Measurements from ENCODE around the gene CDK2. TPM values are rescaled to one million over a fixed set of nuclear protein-coding genes. Genes with fewer than 3 reads are reported as not detected.
A peak's percentile ranks its signal among the peaks of the same experiment; 100 is the strongest.
"Not testable (repeated sequence)": the region's sequence is repeated elsewhere in the genome, so short reads cannot be mapped to it uniquely, and the experiment has no call there.

CDK2 gene
- total RNA-seq, 4 donors from 2014 or later = 18.3 to 25.2 (median 24.0) TPM

DNA sequence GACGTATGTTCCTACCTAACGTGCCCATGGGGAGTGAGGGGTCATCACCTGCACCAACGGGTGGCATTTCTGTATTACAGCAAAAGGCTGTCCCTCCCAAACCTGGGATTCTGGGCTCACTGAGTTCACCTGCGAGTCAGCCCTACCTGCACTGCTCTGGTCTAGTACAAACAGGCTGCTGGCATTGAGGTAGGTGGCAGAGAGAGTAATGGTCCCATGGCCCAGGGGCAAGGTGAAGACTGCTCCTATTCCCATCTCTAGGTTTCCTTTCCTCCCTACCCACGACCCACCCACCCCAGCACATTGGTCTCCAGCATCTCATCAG lies 30.9 kb downstream of the CDK2 start:
- TF ChIP-seq, protein P1, sequence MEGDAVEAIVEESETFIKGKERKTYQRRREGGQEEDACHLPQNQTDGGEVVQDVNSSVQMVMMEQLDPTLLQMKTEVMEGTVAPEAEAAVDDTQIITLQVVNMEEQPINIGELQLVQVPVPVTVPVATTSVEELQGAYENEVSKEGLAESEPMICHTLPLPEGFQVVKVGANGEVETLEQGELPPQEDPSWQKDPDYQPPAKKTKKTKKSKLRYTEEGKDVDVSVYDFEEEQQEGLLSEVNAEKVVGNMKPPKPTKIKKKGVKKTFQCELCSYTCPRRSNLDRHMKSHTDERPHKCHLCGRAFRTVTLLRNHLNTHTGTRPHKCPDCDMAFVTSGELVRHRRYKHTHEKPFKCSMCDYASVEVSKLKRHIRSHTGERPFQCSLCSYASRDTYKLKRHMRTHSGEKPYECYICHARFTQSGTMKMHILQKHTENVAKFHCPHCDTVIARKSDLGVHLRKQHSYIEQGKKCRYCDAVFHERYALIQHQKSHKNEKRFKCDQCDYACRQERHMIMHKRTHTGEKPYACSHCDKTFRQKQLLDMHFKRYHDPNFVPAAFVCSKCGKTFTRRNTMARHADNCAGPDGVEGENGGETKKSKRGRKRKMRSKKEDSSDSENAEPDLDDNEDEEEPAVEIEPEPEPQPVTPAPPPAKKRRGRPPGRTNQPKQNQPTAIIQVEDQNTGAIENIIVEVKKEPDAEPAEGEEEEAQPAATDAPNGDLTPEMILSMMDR (IDR thresholded peaks at IDR 0.05) = no peak
- no peak for DNase-seq (ENCODE audit: low spot score in 2 of 2)
- peak overlapping the region; percentile 39 for H3K4me3 ChIP-seq (ENCODE audit: low read depth, poor library complexity, severe bottlenecking)
- intact Hi-C loops (cut with DNase I; ENCODE audit: low total_unique reads) = no loop called here
- 4 to 6% methylated on average over 5 of the region's 5 CpGs for WGBS, 2 donors

DNA sequence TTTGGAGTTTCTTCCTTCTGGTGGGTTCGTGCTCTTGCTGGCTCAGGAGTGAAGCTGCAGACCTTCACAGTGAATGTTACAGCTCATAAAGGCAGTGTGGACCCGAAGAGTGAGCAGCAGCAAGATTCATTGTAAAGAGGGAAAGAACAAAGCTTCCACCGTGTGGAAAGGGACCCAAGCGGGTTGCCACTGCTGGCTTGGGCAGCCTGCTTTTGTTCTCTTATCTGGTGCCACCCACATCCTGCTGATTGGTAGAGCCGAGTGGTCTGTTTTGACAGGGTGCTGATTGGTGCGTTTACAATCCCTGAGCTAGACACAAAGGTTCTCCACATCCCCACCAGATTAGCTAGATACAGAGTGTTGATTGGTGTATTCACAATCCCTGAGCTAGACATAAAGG lies 32.9 kb downstream of the CDK2 start:
- DNase-seq (ENCODE audit: low spot score in 2 of 2); H3K4me3 ChIP-seq (ENCODE audit: low read depth, poor library complexity, severe bottlenecking); intact Hi-C loops (cut with DNase I; ENCODE audit: low total_unique reads): not testable (repeated sequence)
- WGBS, 2 donors = 73 to 77% methylated on average over 6 of the region's 6 CpGs

DNA sequence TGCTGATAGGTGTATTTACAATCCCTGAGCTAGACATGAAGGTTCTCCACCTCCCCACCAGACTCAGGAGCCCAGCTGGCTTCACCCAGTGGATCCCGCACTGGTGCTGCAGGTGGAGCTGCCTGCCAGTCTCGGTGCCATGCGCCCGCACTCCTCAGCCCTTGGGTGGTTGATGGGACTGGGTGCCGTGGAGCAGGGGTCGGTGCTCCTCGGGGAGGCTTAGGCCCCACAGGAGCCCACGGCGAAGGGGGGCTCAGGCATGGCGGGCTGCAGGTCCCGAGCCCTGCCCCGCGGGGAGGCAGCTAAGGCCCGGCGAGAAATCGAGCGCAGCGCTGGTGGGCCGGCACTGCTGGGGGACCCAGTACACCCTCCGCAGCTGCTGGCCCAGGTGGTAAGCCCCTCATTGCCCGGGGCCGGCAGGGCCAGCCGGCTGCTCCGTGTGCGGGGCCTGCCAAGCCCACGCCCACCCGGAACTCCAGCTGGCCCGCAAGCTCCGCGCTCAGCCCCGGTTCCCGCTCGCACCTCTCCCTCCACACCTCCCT lies 33.4 kb downstream of the CDK2 start:
- WGBS, 2 donors = 94 to 95% methylated on average over 9 to 33 of the region's 33 CpGs
- H3K4me3 ChIP-seq (ENCODE audit: low read depth, poor library complexity, severe bottlenecking); DNase-seq (ENCODE audit: low spot score in 2 of 2); intact Hi-C loops (cut with DNase I; ENCODE audit: low total_unique reads): not testable (repeated sequence)

DNA sequence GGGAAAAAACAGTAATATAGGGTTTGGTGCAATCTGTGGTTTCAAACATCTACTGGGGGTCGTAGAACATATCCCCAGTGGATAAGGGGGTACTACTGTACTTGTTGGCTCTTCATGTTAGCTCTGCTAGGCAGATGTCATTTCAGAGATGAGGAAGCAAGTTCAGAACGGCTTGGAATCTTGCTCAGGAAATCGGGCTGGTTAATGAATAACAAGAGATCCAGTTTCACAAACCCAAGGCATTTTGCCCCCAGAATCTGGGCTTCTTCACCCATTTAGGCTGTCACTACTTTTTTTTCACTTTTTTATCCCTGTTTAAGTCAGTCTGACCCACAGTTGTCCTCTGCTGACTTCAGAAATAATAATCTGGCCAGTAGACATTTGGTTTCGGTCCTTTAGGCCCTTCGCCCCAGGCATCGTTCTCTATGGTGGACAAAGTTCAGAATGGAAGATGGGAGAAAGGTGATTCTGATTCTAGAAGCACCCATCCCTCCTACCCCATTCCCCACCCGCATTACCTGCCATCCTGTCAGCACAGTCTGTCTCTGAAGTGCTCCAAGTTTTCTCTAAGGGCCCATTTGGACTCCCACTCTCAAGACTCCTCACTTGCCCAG lies 35.0 kb downstream of the CDK2 start:
- TF ChIP-seq POLR2A (IDR thresholded peaks at IDR 0.05) = no peak
- TF ChIP-seq, protein P1 (IDR thresholded peaks at IDR 0.05) = no peak
- intact Hi-C loops (cut with DNase I; ENCODE audit: low total_unique reads) = no loop called here
- DNase-seq (ENCODE audit: low spot score in 2 of 2) = no peak
- no peak overlapping the region for H3K4me3 ChIP-seq (ENCODE audit: low read depth, poor library complexity, severe bottlenecking)
- 77 to 80% methylated on average over 7 of the region's 7 CpGs for WGBS, 2 donors

DNA sequence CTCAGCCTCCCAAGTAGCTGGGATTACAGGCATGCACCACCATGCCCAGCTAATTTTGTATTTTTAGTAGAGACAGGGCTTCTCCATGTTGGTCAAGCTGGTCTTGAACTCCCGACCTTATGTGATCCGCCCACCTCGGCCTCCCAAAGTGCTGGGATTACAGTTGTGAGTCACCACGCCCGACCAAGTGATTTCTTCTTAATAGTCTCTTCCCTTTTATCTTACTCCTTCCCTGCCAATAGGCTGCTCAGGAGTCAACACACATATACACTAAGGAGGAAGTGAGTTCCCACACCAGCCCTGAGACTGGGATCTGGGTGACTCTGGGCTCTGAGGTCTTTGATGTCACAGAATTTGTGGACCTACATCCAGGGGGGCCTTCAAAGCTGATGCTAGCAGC lies 36.7 kb downstream of the CDK2 start:
- H3K4me3 ChIP-seq (ENCODE audit: low read depth, poor library complexity, severe bottlenecking); DNase-seq (ENCODE audit: low spot score in 2 of 2); intact Hi-C loops (cut with DNase I; ENCODE audit: low total_unique reads): not testable (repeated sequence)
- 89 to 90% methylated on average over 5 of the region's 5 CpGs for WGBS, 2 donors

DNA sequence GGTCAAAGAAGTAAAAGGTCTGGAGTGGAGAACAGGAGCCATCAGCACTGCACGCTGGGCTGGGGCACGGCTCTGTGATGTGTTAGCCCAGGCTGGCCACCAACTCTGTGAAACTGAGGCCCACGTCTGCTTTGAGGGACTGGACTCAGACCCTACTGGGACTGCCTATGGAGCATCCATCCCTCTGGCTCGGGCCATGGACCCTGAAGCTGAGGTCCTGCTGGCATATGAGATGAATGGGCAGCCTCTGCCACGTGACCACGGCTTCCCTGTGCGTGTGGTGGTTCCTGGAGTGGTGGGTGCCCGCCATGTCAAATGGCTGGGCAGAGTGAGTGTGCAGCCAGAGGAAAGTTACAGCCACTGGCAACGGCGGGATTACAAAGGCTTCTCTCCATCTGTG lies 37.6 kb downstream of the CDK2 start:
- H3K4me3 ChIP-seq (ENCODE audit: low read depth, poor library complexity, severe bottlenecking) = no peak overlapping the region
- DNase-seq (ENCODE audit: low spot score in 2 of 2) = no peak
- TF ChIP-seq, protein P1 (IDR thresholded peaks at IDR 0.05) = no peak
- no peak for TF ChIP-seq POLR2A (IDR thresholded peaks at IDR 0.05)
- intact Hi-C loops (cut with DNase I; ENCODE audit: low total_unique reads) = no loop called here
- WGBS, 2 donors = 87 to 96% methylated on average over 6 to 10 of the region's 10 CpGs

DNA sequence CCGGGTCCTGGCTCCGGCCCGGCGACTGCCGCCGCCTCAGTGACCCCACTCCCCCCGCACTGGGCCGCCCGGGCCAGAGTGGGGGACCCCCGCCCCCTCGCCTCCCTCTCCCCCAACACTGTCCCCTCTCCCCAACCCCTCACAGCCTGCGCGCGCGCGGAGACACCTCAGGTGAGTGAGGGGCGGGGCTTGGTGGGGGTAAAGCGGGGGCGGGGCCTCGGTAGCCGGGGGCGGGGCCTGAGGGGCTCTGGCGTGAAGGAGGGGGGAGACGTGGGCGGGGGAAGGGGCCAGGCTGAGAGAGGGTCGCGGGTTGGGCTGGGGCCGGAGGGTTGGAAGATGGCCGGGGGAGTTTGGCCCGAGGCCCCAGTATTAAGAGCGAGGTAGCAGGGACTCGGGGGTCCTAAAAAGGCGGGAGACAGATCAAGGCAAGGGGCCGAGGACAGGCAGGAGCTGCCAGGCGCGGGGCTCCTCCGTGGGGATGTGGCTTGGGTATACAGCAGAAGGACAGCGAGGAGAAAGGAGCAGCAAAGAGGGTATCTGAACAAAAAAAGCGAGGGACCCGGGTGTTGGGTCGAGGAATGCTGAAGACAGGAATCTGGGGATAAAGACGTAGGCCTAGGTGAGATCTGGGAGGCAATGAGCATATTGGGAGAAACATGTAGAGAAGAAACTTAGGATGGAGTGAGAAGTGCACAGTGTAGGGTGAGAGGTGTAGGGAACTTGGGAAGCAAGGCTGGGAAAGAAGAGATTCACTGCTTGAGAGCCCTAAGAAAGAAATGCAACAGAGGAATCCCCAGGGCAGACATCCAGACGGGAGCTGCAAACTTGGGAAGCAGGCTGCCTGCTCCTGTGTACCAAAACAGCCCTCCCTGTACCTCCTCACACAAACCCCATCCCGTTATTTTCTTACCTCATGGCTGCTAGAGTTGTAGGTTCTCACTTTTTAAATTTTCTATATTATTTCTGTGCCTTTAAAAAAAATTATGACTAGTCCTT lies 41.2 kb downstream of the CDK2 start:
- intact Hi-C loops (cut with DNase I; ENCODE audit: low total_unique reads) = no loop called here

More for the DNA sequence above, 41.2 kb downstream of the CDK2 start:
- DNase-seq (ENCODE audit: low spot score in 2 of 2) = peak; percentile 27 to 88
- WGBS, 2 donors = 1 to 2% methylated on average over 41 to 44 of the region's 44 CpGs
- peak overlapping the region; percentile 83 for H3K4me3 ChIP-seq (ENCODE audit: low read depth, poor library complexity, severe bottlenecking)
- TF ChIP-seq, protein P1 (IDR thresholded peaks at IDR 0.05) = no peak
- no peak for TF ChIP-seq POLR2A (IDR thresholded peaks at IDR 0.05)

Data from lower leg skin (tissue), 4 donors.